Glutamatergic neuron (in vitro differentiated cells): ENCODE data around the gene TFR2. TPM values are rescaled to one million over a fixed set of nuclear protein-coding genes. Genes with fewer than 3 reads are reported as not detected.

ENCODE experiments used
- DNase-seq: peaks from one replicate; pipeline ENCODE4 v3.0.0; 2022
- H3K27ac Mint-ChIP-seq: one replicate; pipeline ENCODE4 v1.8.0; 2020; ENCODE audit warnings: mild to moderate bottlenecking, mixed read lengths, inconsistent platforms; ENCODE audit not compliant: unreplicated experiment
- H3K27me3 Mint-ChIP-seq: one replicate; pipeline ENCODE4 v1.8.0; 2020; ENCODE audit warnings: mild to moderate bottlenecking, moderate library complexity, mixed read lengths, inconsistent platforms; ENCODE audit not compliant: unreplicated experiment
- H3K36me3 Mint-ChIP-seq: one replicate; pipeline ENCODE4 v1.8.0; 2020; ENCODE audit warnings: mild to moderate bottlenecking, mixed read lengths, inconsistent platforms; ENCODE audit not compliant: unreplicated experiment
- H3K4me1 Mint-ChIP-seq: one replicate; pipeline ENCODE4 v1.8.0; 2020; ENCODE audit warnings: mild to moderate bottlenecking, low read depth, mixed read lengths, inconsistent platforms; ENCODE audit not compliant: unreplicated experiment
- H3K4me3 Mint-ChIP-seq: one replicate; pipeline ENCODE4 v1.8.0; 2020; ENCODE audit warnings: mild to moderate bottlenecking, mixed read lengths, inconsistent platforms; ENCODE audit not compliant: unreplicated experiment
- H3K9me3 Mint-ChIP-seq: one replicate; pipeline ENCODE4 v1.8.0; 2020; ENCODE audit warnings: mild to moderate bottlenecking, moderate library complexity, mixed read lengths, inconsistent platforms; ENCODE audit not compliant: unreplicated experiment
- total RNA-seq: library from RNA; stranded (reverse); fragmentation: NEBNext Ultra II Directional; extraction: Animal tissue kit (Norgen Biotek cat#: 25700); gene quantifications from one replicate; pipeline ENCODE4 v1.2.1, GENCODE V29; 2021; ENCODE audit not compliant: unreplicated experiment
- TF ChIP-seq, protein P1 (sequence below): fragments of 200-600 bp; sonication (generic); IDR thresholded peaks from one replicate; pipeline ENCODE4 v1.5.0; 2021; ENCODE audit not compliant: partially characterized antibody, unreplicated experiment

TFR2 gene
- total RNA-seq, 1 donor from 2014 or later: 5.1 TPM

GRCh38 chr7:100611983-100612729, 29.2 kb downstream of the TFR2 start, which contains the start of gene MOSPD3:
TSS of gene MOSPD3 (plus strand) at chr7:100612540. CDS start at chr7:100612792, 252 bp downstream.
- peaks cover 2% of the 10 kb centered on the region for H3K27me3 Mint-ChIP-seq
- DNase-seq: peak; percentile 99
- peaks cover 5% of the 10 kb centered on the region for H3K4me1 Mint-ChIP-seq
- peak within 1 kb of the TSS; percentile 97 for H3K4me3 Mint-ChIP-seq
- TF ChIP-seq, protein P1, sequence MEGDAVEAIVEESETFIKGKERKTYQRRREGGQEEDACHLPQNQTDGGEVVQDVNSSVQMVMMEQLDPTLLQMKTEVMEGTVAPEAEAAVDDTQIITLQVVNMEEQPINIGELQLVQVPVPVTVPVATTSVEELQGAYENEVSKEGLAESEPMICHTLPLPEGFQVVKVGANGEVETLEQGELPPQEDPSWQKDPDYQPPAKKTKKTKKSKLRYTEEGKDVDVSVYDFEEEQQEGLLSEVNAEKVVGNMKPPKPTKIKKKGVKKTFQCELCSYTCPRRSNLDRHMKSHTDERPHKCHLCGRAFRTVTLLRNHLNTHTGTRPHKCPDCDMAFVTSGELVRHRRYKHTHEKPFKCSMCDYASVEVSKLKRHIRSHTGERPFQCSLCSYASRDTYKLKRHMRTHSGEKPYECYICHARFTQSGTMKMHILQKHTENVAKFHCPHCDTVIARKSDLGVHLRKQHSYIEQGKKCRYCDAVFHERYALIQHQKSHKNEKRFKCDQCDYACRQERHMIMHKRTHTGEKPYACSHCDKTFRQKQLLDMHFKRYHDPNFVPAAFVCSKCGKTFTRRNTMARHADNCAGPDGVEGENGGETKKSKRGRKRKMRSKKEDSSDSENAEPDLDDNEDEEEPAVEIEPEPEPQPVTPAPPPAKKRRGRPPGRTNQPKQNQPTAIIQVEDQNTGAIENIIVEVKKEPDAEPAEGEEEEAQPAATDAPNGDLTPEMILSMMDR: no peak
- H3K27ac Mint-ChIP-seq: peak within 1 kb of the TSS; percentile 98
- H3K36me3 Mint-ChIP-seq: no peaks in the 10 kb centered on the region
- peaks cover 5% of the 10 kb centered on the region for H3K9me3 Mint-ChIP-seq

DNA sequence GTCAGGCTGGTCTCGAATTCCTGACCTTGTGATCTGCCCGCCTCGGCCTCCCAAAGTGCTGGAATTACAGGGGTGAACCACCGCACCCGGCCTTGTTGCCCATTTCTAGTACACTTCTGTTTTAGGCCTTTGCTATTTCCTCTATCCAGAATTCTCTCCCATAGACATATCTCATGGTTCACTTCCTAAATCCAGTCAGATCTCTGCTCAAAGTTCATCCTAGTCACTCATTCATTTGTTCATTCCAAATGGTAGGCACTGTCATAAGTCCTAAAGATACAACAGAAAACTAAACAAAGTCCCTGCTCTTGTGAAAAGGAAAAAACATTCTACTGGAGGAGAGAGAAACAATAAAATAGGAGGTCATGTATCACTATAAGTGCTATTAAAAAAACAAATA, 31.4 kb downstream of the TFR2 start:
- no peak overlapping the region for H3K4me3 Mint-ChIP-seq
- H3K9me3 Mint-ChIP-seq: peaks cover 5% of the 10 kb centered on the region
- peaks cover 5% of the 10 kb centered on the region for H3K4me1 Mint-ChIP-seq
- peak overlapping the region; percentile 30 for H3K27ac Mint-ChIP-seq
- no peaks in the 10 kb centered on the region for H3K36me3 Mint-ChIP-seq
- H3K27me3 Mint-ChIP-seq: peaks cover 7% of the 10 kb centered on the region
- TF ChIP-seq, protein P1: no peak
- no peak for DNase-seq

DNA sequence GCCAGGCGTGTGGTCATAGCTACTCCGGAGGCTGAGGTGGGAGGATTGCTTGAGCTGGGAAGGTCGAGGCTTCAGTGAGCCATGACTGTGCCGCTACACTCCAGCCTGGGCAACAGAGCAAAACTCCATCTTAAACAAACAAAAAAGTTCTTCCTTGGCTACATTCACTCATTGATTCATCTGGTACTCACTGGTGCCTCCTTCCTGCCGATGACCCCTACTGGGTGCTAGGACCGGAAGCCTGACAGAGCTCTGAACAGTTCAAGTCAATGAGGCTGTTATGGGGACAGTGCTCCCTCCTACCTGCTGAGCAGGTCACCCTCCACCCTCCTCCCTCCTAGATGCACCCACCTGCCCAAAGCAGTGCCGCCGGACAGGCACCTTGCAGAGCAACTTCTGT, 34.2 kb downstream of the TFR2 start:
- Mint-ChIP-seq H3K27me3 (peaks cover 7% of the 10 kb centered on the region), H3K4me3 (no peak overlapping the region)

DNA sequence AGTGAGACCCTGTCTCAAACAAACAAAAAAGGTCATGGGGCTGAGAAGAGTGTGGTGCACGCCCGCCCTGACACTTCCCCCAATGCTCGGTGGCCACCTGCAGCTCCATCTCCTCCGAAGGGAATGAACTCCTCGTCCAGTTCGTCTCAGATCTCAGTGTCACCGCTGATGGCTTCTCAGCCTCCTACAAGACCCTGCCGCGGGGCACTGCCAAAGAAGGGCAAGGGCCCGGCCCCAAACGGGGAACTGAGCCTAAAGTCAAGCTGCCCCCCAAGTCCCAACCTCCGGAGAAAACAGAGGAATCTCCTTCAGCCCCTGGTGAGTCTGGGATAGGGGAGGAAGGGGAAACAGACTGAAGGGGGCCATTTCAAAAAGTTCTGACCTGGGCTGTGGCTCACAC, 35.0 kb downstream of the TFR2 start:
- Mint-ChIP-seq H3K4me3 (peak overlapping the region; percentile 57), H3K9me3 (peaks cover 6% of the 10 kb centered on the region), H3K36me3 (no peaks in the 10 kb centered on the region), H3K27me3 (peaks cover 7% of the 10 kb centered on the region), H3K4me1 (peaks cover 11% of the 10 kb centered on the region), H3K27ac (no peak overlapping the region)
- no peak for DNase-seq
- TF ChIP-seq, protein P1: no peak

More for the DNA sequence above, 34.2 kb downstream of the TFR2 start:
- no peak for DNase-seq
- Mint-ChIP-seq H3K36me3 (no peaks in the 10 kb centered on the region), H3K4me1 (peaks cover 10% of the 10 kb centered on the region), H3K27ac (no peak overlapping the region), H3K9me3 (peaks cover 8% of the 10 kb centered on the region)
- TF ChIP-seq, protein P1: no peak
